ENCODE measurements around the gene TANGO2.

The TANGO2 gene

GRCh38 chr22:20052309-20053259 is 31.7 kb downstream of the TANGO2 start:
- no peak for DNase-seq

- no peak for DNase-seq
These were observed 32.6 kb downstream of the TANGO2 start for GRCh38 chr22:20053407-20054033.

- no peak for DNase-seq
These were observed 33.1 kb downstream of the TANGO2 start for GRCh38 chr22:20054034-20054427.

- no peak for DNase-seq
These were observed 33.6 kb downstream of the TANGO2 start for GRCh38 chr22:20054485-20054884.

GRCh38 chr22:20055144-20055543 is 34.2 kb downstream of the TANGO2 start:
- no peak for DNase-seq

- no peak for DNase-seq
These were observed 34.7 kb downstream of the TANGO2 start for GRCh38 chr22:20055654-20056053.

- DNase-seq = no peak
These were observed 35.3 kb downstream of the TANGO2 start for GRCh38 chr22:20056161-20056560.

GRCh38 chr22:20056696-20057386 is 35.9 kb downstream of the TANGO2 start:
- DNase-seq = no peak

- no peak for DNase-seq
These were observed 36.8 kb downstream of the TANGO2 start for GRCh38 chr22:20057596-20058268.

GRCh38 chr22:20058989-20059770 is 38.3 kb downstream of the TANGO2 start:
- DNase-seq = no peak

- DNase-seq = no peak
These were observed 40.0 kb downstream of the TANGO2 start for GRCh38 chr22:20060700-20061480.

- no peak for DNase-seq
These were observed 40.6 kb downstream of the TANGO2 start for GRCh38 chr22:20061481-20061861.

- no peak for DNase-seq
These were observed 41.3 kb downstream of the TANGO2 start for GRCh38 chr22:20062043-20062765.

GRCh38 chr22:20062766-20063083 is 41.8 kb downstream of the TANGO2 start:
- no peak for DNase-seq

GRCh38 chr22:20063271-20064139 is 42.6 kb downstream of the TANGO2 start:
- no peak for DNase-seq

- DNase-seq = no peak
These were observed 43.2 kb downstream of the TANGO2 start for GRCh38 chr22:20064140-20064480.

GRCh38 chr22:20064545-20065262 is 43.8 kb downstream of the TANGO2 start:
- no peak for DNase-seq

GRCh38 chr22:20065896-20066616 is 45.1 kb downstream of the TANGO2 start:
- DNase-seq = no peak
